Activated CD8-positive, alpha-beta memory T cell treated with anti-CD3 and anti-CD28 coated beads, Interleukin-2, amount 10 ng/mL, durations not matched to agents 7 days and 5 days (primary cell): ENCODE measurements around the gene PRRG2. TPM values are rescaled to one million over a fixed set of nuclear protein-coding genes. Genes with fewer than 3 reads are reported as not detected.
A peak's percentile ranks its signal among the peaks of the same experiment; 100 is the strongest.

Source experiments
- ATAC-seq: fragments of 150-1000 bp; cut with Tn5 transposase; one replicate; pipeline ENCODE4 v1.10.0; 2021; ENCODE audit warnings: moderate library complexity
- CTCF ChIA-PET: fragments of 350-600 bp; sonication (Branson Sonifier 250); formaldehyde crosslinking; loops from one replicate; lab custom pipeline; 2021; ENCODE audit warnings: antibody characterized with exemption; lab: Charles Lee
- DNase-seq: peaks from one replicate; pipeline ENCODE4 v3.0.0-alpha.2; 2020
- H3K27ac Mint-ChIP-seq: one replicate; pipeline ENCODE4 v1.8.0; 2021; ENCODE audit warnings: mild to moderate bottlenecking, mixed read lengths
- H3K27me3 Mint-ChIP-seq: one replicate; pipeline ENCODE4 v1.8.0; 2021; ENCODE audit warnings: mixed read lengths
- H3K36me3 Mint-ChIP-seq: one replicate; pipeline ENCODE4 v1.8.0; 2021; ENCODE audit warnings: mild to moderate bottlenecking, mixed read lengths
- H3K4me1 Mint-ChIP-seq: one replicate; pipeline ENCODE4 v1.8.0; 2021; ENCODE audit warnings: mixed read lengths
- H3K4me3 Mint-ChIP-seq: one replicate; pipeline ENCODE4 v1.8.0; 2021; ENCODE audit warnings: mild to moderate bottlenecking, moderate library complexity, mixed read lengths
- H3K9me3 Mint-ChIP-seq: one replicate; pipeline ENCODE4 v1.8.0; 2022; ENCODE audit warnings: low read depth, mixed read lengths
- total RNA-seq, 2 experiments: library from RNA; stranded (reverse); gene quantifications; one replicate each; pipeline ENCODE4 v1.2.3, GENCODE V29; 2021

The PRRG2 gene
- total RNA-seq, 2 experiments from 2014 or later = 0.49 to 2.4 TPM

- no peaks in the 10 kb centered on the region for H3K27me3 Mint-ChIP-seq
- H3K4me3 Mint-ChIP-seq = no peak overlapping the region
- no peaks in the 10 kb centered on the region for H3K9me3 Mint-ChIP-seq
- CTCF ChIA-PET = interaction anchor here (0.6 to 19.1 kb wide), 9 partner anchors 10 to 329 kb away, joined by 3 to 325 read pairs (median 4); partner anchors contain the start of genes FLT3LG and PRMT1
- DNase-seq (no peak), ATAC-seq (no peak)
- H3K27ac Mint-ChIP-seq = peak overlapping the region; percentile 81
- H3K36me3 Mint-ChIP-seq = peaks cover 11% of the 10 kb centered on the region
- H3K4me1 Mint-ChIP-seq = peaks cover 37% of the 10 kb centered on the region
These were observed 32.1 kb upstream of the PRRG2 start for GRCh38 chr19:49549045-49549444.

DNA sequence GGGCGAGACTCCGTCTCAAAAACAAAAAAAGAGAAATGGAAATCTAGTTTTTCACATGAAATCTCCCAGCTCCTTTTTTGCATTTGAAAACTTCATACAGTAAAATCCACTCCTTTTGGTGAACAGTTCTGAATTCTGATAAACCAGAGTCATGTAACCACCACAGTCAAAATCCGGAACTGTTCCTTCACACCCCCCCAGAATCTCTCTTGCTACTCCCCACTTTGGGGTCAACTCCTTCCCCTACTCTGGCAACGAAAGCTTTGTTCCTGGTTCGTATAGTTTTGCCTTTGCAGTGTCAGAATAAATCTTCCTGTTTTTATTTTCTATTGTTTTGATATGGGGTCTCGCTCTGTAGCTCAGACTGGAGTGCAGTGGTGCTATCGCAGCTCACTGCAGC is 29.6 kb upstream of the PRRG2 start:
- ATAC-seq = no peak
- H3K27me3 Mint-ChIP-seq = no peaks in the 10 kb centered on the region
- no peak overlapping the region for H3K27ac Mint-ChIP-seq
- CTCF ChIA-PET = interaction anchor here (1.1 to 19.1 kb wide), 9 partner anchors 11 to 78 kb away, joined by 3 to 325 read pairs (median 13); partner anchors contain the start of gene FLT3LG
- H3K4me3 Mint-ChIP-seq = no peak overlapping the region
- no peak for DNase-seq
- H3K4me1 Mint-ChIP-seq = peaks cover 58% of the 10 kb centered on the region
- peaks cover 25% of the 10 kb centered on the region for H3K36me3 Mint-ChIP-seq
- H3K9me3 Mint-ChIP-seq = no peaks in the 10 kb centered on the region

- Mint-ChIP-seq H3K27me3 (no peaks in the 10 kb centered on the region), H3K27ac (peak overlapping the region; percentile 94), H3K36me3 (peaks cover 34% of the 10 kb centered on the region), H3K9me3 (no peaks in the 10 kb centered on the region), H3K4me1 (peaks cover 53% of the 10 kb centered on the region), H3K4me3 (peak overlapping the region; percentile 46)
- peak; percentile 60 for DNase-seq
- peak; percentile 18 for ATAC-seq
- CTCF ChIA-PET = interaction anchor here (0.6 to 19.1 kb wide), 14 partner anchors 10 to 125 kb away, joined by 3 to 325 read pairs (median 6); partner anchors contain the start of genes FLT3LG and NOSIP
These were observed 28.4 kb upstream of the PRRG2 start for GRCh38 chr19:49552749-49553148.

GRCh38 chr19:49553451-49554271 is 27.5 kb upstream of the PRRG2 start:
- Mint-ChIP-seq H3K27me3 (no peaks in the 10 kb centered on the region), H3K9me3 (no peaks in the 10 kb centered on the region), H3K4me1 (peaks cover 55% of the 10 kb centered on the region), H3K4me3 (no peak overlapping the region), H3K27ac (peak overlapping the region; percentile 93), H3K36me3 (peaks cover 38% of the 10 kb centered on the region)
- peak; percentile 64 for ATAC-seq
- DNase-seq = peak; percentile 67
- CTCF ChIA-PET = interaction anchor here (0.6 to 19.1 kb wide), 11 partner anchors 9 to 124 kb away, joined by 3 to 325 read pairs (median 10); partner anchors contain the start of gene NOSIP

- H3K36me3 Mint-ChIP-seq = peaks cover 49% of the 10 kb centered on the region
- peaks cover 58% of the 10 kb centered on the region for H3K4me1 Mint-ChIP-seq
- DNase-seq (peak; percentile 81), ATAC-seq (peak; percentile 40)
- no peaks in the 10 kb centered on the region for H3K27me3 Mint-ChIP-seq
- H3K9me3 Mint-ChIP-seq = no peaks in the 10 kb centered on the region
- CTCF ChIA-PET = interaction anchor here (0.7 to 19.1 kb wide), 4 partner anchors 8 to 48 kb away, joined by 3 to 325 read pairs (median 81); no protein-coding TSS in a partner anchor
- H3K27ac Mint-ChIP-seq = peak overlapping the region; percentile 93
- H3K4me3 Mint-ChIP-seq = peak overlapping the region; percentile 55
These were observed 26.4 kb upstream of the PRRG2 start for GRCh38 chr19:49554701-49555181.

DNA sequence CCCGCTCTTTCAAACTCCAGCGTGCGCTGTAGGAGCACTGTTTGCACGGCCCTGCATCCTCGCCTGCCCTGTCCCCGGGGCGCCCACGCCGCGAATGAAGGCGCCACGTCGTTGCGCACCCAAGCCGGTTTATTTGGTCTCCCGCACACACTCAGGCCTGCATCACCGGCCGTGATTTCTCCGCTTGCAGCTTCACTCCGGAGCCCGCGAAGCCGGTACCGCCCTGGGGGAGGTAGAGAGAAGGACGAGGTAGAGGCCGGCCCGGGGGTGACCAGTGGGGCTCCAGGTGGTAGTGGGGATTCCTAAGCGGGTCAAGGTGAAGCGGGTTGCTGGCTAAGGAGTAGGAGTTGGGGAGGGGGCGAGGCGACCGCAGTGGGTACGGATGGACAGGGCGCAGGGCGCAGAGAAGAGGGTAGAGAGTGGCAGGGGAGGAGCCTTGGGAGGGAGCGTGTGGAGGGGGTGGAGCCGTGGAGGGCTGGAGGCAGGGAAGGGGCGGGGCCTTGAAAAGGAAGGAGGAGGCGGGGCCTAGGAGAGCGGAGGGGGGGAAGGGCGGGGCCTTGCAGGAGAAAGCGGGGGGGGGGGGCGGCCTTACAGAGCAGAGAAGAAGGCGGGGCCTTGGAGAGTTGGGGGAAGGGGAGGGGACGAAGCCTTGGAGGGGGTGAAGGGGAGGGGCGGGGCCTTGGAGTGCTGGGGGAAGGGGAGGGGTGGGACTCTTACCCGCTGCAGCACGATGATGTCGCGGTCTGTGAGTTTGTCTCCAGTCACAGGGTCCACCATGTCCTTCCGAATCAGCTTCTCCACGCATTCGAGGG is 25.3 kb upstream of the PRRG2 start:
- Mint-ChIP-seq H3K4me3 (peak overlapping the region; percentile 24), H3K4me1 (peaks cover 69% of the 10 kb centered on the region), H3K36me3 (peaks cover 51% of the 10 kb centered on the region), H3K27me3 (no peaks in the 10 kb centered on the region), H3K27ac (peak overlapping the region; percentile 93), H3K9me3 (no peaks in the 10 kb centered on the region)
- CTCF ChIA-PET = interaction anchor here (1.0 to 19.1 kb wide), 3 partner anchors 7 to 17 kb away, joined by 4 to 325 read pairs (median 158); no protein-coding TSS in a partner anchor
- ATAC-seq (peak; percentile 37), DNase-seq (peak; percentile 84)

- Mint-ChIP-seq H3K4me3 (peak overlapping the region; percentile 24), H3K4me1 (peaks cover 75% of the 10 kb centered on the region)
- peak; percentile 53 for DNase-seq
These were observed 24.4 kb upstream of the PRRG2 start for GRCh38 chr19:49556412-49557398.

DNA sequence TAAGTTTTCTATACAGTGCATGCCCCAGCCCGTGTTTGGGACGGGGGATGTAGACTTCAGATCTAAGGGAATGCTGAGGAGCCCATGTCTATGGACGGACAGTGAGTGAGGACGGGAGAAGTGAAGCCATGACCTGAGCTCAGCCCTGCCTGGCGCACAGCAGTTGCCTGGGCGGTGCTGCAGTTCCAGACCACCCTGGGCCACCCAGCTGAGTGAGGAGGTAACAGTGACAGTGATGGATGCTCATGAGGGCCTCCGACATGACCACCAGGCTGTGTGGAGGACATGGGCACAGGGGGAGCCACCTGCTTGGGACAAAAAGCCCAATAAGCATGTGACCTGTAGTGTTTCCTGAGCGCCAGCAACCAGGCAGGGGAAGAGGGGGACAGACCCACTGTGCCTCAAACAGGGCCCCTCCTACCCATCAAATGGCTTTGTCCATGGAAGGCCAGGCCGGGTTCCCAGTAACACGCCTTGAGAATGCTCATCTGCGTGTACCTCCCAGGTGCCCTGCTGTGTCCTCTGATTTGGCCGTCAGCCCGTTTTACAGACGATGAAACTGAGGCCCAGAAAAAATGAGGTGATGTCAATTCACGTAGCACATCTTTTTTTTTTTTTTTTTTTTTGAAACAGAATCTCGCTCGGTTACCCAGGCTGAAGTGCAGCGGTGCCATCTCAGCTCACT is 23.3 kb upstream of the PRRG2 start:
- no peak for ATAC-seq
- H3K9me3 Mint-ChIP-seq = no peaks in the 10 kb centered on the region
- H3K27ac Mint-ChIP-seq = peak overlapping the region; percentile 61
- peaks cover 47% of the 10 kb centered on the region for H3K36me3 Mint-ChIP-seq
- no peaks in the 10 kb centered on the region for H3K27me3 Mint-ChIP-seq
- DNase-seq = no peak
- peak overlapping the region; percentile 14 for H3K4me3 Mint-ChIP-seq
- CTCF ChIA-PET = interaction anchor here (0.7 to 19.1 kb wide), 5 partner anchors 7 to 63 kb away, joined by 3 to 325 read pairs (median 4); no protein-coding TSS in a partner anchor
- peaks cover 75% of the 10 kb centered on the region for H3K4me1 Mint-ChIP-seq

More at GRCh38 chr19:49556412-49557398, 24.4 kb upstream of the PRRG2 start:
- Mint-ChIP-seq H3K9me3 (no peaks in the 10 kb centered on the region), H3K27me3 (no peaks in the 10 kb centered on the region), H3K36me3 (peaks cover 50% of the 10 kb centered on the region), H3K27ac (peak overlapping the region; percentile 61)
- no peak for ATAC-seq
- CTCF ChIA-PET = interaction anchor here (0.7 to 19.1 kb wide), 5 partner anchors 6 to 62 kb away, joined by 3 to 325 read pairs (median 158); no protein-coding TSS in a partner anchor

- Mint-ChIP-seq H3K4me3 (peak overlapping the region; percentile 50), H3K36me3 (peaks cover 47% of the 10 kb centered on the region), H3K4me1 (peaks cover 73% of the 10 kb centered on the region), H3K27ac (peak overlapping the region; percentile 88), H3K27me3 (no peaks in the 10 kb centered on the region), H3K9me3 (no peaks in the 10 kb centered on the region)
- ATAC-seq (no peak), DNase-seq (no peak)
- CTCF ChIA-PET = interaction anchor here (0.8 to 19.1 kb wide), 7 partner anchors 8 to 113 kb away, joined by 3 to 325 read pairs (median 4); no protein-coding TSS in a partner anchor
These were observed 22.5 kb upstream of the PRRG2 start for GRCh38 chr19:49558591-49558990.

DNA sequence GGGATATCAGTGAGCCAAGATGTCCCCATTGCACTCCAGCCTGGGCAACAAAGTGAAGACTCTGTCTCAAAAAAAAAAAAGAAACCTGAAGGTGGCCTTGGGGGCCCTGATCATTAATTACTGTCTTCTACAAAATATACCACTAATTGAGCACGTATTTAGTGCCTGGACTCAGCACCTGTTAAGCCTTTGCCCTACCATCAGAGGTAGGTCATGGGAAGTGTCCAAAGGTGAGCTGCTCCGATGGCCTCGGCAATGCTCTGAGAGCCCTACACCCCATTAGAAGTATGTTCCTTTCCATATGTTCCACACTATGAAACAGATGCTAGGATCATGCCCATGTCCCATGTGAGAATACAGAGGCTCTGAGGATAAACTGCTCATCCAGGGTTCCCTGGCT is 21.7 kb upstream of the PRRG2 start:
- Mint-ChIP-seq H3K4me3 (peak overlapping the region; percentile 64), H3K4me1 (peaks cover 71% of the 10 kb centered on the region), H3K27ac (peak overlapping the region; percentile 88), H3K27me3 (no peaks in the 10 kb centered on the region), H3K9me3 (no peaks in the 10 kb centered on the region), H3K36me3 (peaks cover 47% of the 10 kb centered on the region)
- CTCF ChIA-PET = interaction anchor here (1.1 to 19.1 kb wide), 6 partner anchors 9 to 113 kb away, joined by 3 to 325 read pairs (median 8); no protein-coding TSS in a partner anchor
- DNase-seq (no peak), ATAC-seq (no peak)

DNA sequence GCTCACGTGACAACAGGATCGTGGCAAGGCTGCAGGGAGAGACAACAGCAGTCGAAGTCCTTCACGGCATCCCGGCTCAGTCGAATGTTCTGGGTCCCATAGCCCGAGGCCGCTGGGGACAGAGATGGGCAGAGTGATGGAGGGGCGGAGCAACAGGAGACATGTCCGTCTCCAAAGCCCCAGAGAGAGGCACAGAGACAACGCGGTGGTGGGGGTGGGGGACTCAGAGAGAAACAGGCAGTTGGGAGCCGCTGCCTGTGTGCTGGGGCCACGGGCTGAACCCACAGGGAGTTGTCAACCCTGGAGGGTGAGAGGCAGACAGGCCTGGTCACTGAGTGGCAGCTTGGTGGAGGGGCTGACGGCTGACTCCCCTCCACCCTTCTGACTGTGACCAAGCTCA is 21.2 kb upstream of the PRRG2 start:
- H3K27me3 Mint-ChIP-seq = no peaks in the 10 kb centered on the region
- H3K4me3 Mint-ChIP-seq = peak overlapping the region; percentile 64
- H3K27ac Mint-ChIP-seq = peak overlapping the region; percentile 88
- H3K4me1 Mint-ChIP-seq = peaks cover 71% of the 10 kb centered on the region
- CTCF ChIA-PET = interaction anchor here (1.7 to 19.1 kb wide), 4 partner anchors 9 to 57 kb away, joined by 7 to 325 read pairs (median 84); no protein-coding TSS in a partner anchor
- no peaks in the 10 kb centered on the region for H3K9me3 Mint-ChIP-seq
- DNase-seq = no peak
- H3K36me3 Mint-ChIP-seq = peaks cover 48% of the 10 kb centered on the region
- peak; percentile 14 for ATAC-seq
